ENCODE data around the gene PEX11B.

The PEX11B gene

DNA sequence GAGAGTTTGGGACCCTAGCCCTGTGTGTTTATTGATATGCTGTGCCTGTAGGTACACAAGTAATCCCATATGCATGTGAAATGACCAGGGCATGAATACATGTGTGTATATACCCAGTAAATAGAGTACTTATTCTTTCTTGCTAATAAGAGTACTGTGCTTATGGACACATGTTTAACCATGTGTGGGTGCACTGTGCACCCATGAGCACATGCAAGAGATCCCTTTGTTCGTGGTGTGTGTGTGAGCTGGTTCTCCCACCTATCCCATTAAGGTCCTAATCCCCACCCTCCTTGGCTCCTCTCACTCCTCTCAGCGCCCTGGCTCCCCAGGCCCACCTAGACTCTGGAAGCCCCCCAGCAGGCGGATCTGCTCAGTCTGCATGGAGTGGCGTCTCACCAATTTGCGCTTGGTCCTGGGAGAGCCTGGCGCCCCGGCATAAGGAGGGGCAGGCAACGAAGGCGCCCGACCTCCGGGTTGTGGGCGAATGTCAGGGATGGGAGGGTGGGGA, 41.5 kb upstream of the PEX11B start (continued):
- no peak for TF ChIP-seq ZFP41 (tag by site-specific recombination; IDR thresholded peaks at IDR 0.05; ENCODE audit: borderline replicate concordance)

DNA sequence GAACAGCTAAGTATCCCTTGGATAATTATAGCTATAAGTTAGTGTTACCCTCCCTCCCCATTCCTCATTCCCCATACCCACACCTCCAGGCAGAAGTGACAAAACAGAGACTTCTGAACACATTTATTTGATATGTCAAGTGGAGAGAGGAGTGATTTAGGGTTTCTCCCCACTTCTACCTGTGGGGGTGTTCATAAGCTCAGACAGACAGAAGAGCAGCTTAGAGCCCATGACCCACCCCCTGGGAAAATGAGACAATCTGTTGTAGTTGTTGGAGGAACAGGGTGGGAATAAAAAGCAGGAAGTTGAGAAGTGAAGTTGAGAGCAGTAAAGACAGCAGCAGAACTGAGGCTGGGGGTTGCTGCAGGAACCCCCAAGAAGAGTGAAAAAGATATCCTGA, 40.8 kb upstream of the PEX11B start:
- Histone ChIP-seq H3K9me3 (ENCODE audit: control insufficient read depth, insufficient read depth, low read depth, low read length) (no peaks in the 10 kb centered on the region), H3K4me3 (ENCODE audit: low read depth, low read length) (no peak overlapping the region), H3K27ac (ENCODE audit: extremely low read depth, low read depth, low read length) (no peak overlapping the region), H3K4me1 (ENCODE audit: control insufficient read depth, insufficient read depth, low read length) (peaks cover 12% of the 10 kb centered on the region), H3K36me3 (ENCODE audit: control insufficient read depth in 2 of 2, insufficient read depth in 1 of 2, low read length in 2 of 2) (no peaks in the 10 kb centered on the region)
- ChIA-PET POLR2A (interaction anchor here (2.2 to 2.6 kb wide), 3 partner anchors 15 to 40 kb away, joined by 6 to 51 read pairs (median 9); partner anchors contain the start of genes PEX11B and RBM8A), CTCF (interaction anchor here (0.5 to 3.6 kb wide), 6 partner anchors 14 to 68 kb away, joined by 3 to 15 read pairs (median 5); partner anchors contain the start of gene RBM8A)
- TF ChIP-seq ZNF626 (tag by site-specific recombination; IDR thresholded peaks at IDR 0.05), result no peak
- TF ChIP-seq, protein P1, sequence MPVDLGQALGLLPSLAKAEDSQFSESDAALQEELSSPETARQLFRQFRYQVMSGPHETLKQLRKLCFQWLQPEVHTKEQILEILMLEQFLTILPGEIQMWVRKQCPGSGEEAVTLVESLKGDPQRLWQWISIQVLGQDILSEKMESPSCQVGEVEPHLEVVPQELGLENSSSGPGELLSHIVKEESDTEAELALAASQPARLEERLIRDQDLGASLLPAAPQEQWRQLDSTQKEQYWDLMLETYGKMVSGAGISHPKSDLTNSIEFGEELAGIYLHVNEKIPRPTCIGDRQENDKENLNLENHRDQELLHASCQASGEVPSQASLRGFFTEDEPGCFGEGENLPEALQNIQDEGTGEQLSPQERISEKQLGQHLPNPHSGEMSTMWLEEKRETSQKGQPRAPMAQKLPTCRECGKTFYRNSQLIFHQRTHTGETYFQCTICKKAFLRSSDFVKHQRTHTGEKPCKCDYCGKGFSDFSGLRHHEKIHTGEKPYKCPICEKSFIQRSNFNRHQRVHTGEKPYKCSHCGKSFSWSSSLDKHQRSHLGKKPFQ (tag by site-specific recombination; IDR thresholded peaks at IDR 0.05), result no peak
- TF ChIP-seq YY1 (tag by site-specific recombination; IDR thresholded peaks at IDR 0.05), result no peak
- TF ChIP-seq, protein P2, sequence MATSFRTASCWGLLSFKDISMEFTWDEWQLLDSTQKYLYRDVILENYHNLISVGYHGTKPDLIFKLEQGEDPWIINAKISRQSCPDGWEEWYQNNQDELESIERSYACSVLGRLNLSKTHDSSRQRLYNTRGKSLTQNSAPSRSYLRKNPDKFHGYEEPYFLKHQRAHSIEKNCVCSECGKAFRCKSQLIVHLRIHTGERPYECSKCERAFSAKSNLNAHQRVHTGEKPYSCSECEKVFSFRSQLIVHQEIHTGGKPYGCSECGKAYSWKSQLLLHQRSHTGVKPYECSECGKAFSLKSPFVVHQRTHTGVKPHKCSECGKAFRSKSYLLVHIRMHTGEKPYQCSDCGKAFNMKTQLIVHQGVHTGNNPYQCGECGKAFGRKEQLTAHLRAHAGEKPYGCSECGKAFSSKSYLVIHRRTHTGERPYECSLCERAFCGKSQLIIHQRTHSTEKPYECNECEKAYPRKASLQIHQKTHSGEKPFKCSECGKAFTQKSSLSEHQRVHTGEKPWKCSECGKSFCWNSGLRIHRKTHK (tag by site-specific recombination; IDR thresholded peaks at IDR 0.05), result no peak
- no peak for TF ChIP-seq ZNF223 (tag by site-specific recombination; IDR thresholded peaks at IDR 0.05)
- TF ChIP-seq ZNF366 (tag by site-specific recombination; conservative IDR thresholded peaks at IDR 0.05), result 0 out of 2 replicates have a peak, but pooled peaks have one; percentile 2
- TF ChIP-seq, protein P3, sequence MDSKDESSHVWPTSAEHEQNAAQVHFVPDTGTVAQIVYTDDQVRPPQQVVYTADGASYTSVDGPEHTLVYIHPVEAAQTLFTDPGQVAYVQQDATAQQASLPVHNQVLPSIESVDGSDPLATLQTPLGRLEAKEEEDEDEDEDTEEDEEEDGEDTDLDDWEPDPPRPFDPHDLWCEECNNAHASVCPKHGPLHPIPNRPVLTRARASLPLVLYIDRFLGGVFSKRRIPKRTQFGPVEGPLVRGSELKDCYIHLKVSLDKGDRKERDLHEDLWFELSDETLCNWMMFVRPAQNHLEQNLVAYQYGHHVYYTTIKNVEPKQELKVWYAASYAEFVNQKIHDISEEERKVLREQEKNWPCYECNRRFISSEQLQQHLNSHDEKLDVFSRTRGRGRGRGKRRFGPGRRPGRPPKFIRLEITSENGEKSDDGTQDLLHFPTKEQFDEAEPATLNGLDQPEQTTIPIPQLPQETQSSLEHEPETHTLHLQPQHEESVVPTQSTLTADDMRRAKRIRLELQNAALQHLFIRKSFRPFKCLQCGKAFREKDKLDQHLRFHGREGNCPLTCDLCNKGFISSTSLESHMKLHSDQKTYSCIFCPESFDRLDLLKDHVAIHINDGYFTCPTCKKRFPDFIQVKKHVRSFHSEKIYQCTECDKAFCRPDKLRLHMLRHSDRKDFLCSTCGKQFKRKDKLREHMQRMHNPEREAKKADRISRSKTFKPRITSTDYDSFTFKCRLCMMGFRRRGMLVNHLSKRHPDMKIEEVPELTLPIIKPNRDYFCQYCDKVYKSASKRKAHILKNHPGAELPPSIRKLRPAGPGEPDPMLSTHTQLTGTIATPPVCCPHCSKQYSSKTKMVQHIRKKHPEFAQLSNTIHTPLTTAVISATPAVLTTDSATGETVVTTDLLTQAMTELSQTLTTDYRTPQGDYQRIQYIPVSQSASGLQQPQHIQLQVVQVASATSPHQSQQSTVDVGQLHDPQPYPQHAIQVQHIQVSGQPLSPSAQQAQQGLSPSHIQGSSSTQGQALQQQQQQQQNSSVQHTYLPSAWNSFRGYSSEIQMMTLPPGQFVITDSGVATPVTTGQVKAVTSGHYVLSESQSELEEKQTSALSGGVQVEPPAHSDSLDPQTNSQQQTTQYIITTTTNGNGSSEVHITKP (tag by site-specific recombination; IDR thresholded peaks at IDR 0.05), result peak; percentile 90
- no peak for TF ChIP-seq MYNN (tag by site-specific recombination; IDR thresholded peaks at IDR 0.05; ENCODE audit: borderline replicate concordance)
- TF ChIP-seq, protein P4, sequence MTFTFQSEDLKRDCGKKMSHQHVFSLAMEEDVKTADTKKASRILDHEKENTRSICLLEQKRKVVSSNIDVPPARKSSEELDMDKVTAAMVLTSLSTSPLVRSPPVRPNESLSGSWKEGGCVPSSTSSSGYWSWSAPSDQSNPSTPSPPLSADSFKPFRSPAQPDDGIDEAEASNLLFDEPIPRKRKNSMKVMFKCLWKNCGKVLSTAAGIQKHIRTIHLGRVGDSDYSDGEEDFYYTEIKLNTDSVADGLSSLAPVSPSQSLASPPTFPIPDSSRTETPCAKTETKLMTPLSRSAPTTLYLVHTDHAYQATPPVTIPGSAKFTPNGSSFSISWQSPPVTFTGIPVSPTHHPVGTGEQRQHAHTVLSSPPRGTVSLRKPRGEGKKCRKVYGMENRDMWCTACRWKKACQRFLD (tag by site-specific recombination; IDR thresholded peaks at IDR 0.05), result no peak
- no peak for TF ChIP-seq ZBTB21 (tag by site-specific recombination; IDR thresholded peaks at IDR 0.05)
- no peak for TF ChIP-seq ZBTB48 (tag by site-specific recombination; IDR thresholded peaks at IDR 0.05)
- TF ChIP-seq ZNF341 (tag by site-specific recombination; IDR thresholded peaks at IDR 0.05; ENCODE audit: low read depth), result peak; percentile 89
- no peak for TF ChIP-seq ZNF311 (tag by site-specific recombination; IDR thresholded peaks at IDR 0.05; ENCODE audit: borderline replicate concordance)
- TF ChIP-seq, protein P5, sequence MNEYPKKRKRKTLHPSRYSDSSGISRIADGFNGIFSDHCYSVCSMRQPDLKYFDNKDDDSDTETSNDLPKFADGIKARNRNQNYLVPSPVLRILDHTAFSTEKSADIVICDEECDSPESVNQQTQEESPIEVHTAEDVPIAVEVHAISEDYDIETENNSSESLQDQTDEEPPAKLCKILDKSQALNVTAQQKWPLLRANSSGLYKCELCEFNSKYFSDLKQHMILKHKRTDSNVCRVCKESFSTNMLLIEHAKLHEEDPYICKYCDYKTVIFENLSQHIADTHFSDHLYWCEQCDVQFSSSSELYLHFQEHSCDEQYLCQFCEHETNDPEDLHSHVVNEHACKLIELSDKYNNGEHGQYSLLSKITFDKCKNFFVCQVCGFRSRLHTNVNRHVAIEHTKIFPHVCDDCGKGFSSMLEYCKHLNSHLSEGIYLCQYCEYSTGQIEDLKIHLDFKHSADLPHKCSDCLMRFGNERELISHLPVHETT (tag by site-specific recombination; IDR thresholded peaks at IDR 0.05), result no peak

All from HEK293 (cell line).